ENCODE data around the gene ZP1. TPM values are rescaled to one million over a fixed set of nuclear protein-coding genes. Genes with fewer than 3 reads are reported as not detected.

ZP1 gene
- total and polyA plus RNA-seq, 2 of the 13 experiments (the other 11 are each of a cell fraction or from before 2014, with no cell fraction given), result 0.16 TPM; not detected in 1

- TF ChIP-seq NFE2 (CRISPR knock-in tag; IDR thresholded peaks at IDR 0.05), result peak; percentile 52; the same call in 1 of the 2 replicates
- no peak for TF ChIP-seq ZNF616 (CRISPR knock-in tag; IDR thresholded peaks at IDR 0.05; ENCODE audit: low read depth)
- TF ChIP-seq FOXO4 (CRISPR knock-in tag; conservative IDR thresholded peaks at IDR 0.05), result no peak
- TF ChIP-seq MXD4 (CRISPR knock-in tag; IDR thresholded peaks at IDR 0.05), result no peak
- peak; percentile 71 for TF ChIP-seq STAG1 (CRISPR knock-in tag; IDR thresholded peaks at IDR 0.05)
- TF ChIP-seq TEAD3 (CRISPR knock-in tag; optimal IDR thresholded peaks at IDR 0.05; ENCODE audit: borderline replicate concordance), result peak; percentile 24
- TF ChIP-seq POLR2A (IDR thresholded peaks at IDR 0.05; ENCODE audit: insufficient read depth in 1 of 2, low read depth in 2 of 2, low read length in 2 of 2), result 0 out of 4 replicates have a peak, but pooled peaks of 1 of the 2 experiments have one; percentile 22
- TF ChIP-seq PREB (CRISPR knock-in tag; IDR thresholded peaks at IDR 0.05), result no peak
- TF ChIP-seq ASH2L (IDR thresholded peaks at IDR 0.05; ENCODE audit: insufficient read length, low read depth, low read length), result no peak
- TF ChIP-seq NAIF1 (CRISPR knock-in tag; IDR thresholded peaks at IDR 0.05; ENCODE audit: borderline replicate concordance), result no peak
Measured at GRCh38 chr11:60899046-60899936, 31.9 kb downstream of the ZP1 start (continued).
